T-helper 2 cell treated with Interferon-gamma antibody and Interleukin-4, amounts not matched to agents 100 ng/mL and 5 ng/mL, for 36 hours (primary cell): ENCODE measurements around the gene POLR2J. TPM values are rescaled to one million over a fixed set of nuclear protein-coding genes. Genes with fewer than 3 reads are reported as not detected.
"Not testable (repeated sequence)": the region's sequence is repeated elsewhere in the genome, so short reads cannot be mapped to it uniquely, and the experiment has no call there.

Source experiments
- intact Hi-C: fragments of 100-400 bp; cut with micrococcal nuclease; formaldehyde crosslinking; loops from one replicate; pipeline ENCODE4 v1.15.1; 2023
- total RNA-seq: library from RNA; stranded (reverse); gene quantifications from 2 replicates; pipeline ENCODE4 v1.2.3, GENCODE V29; 2022

POLR2J gene
- 51.7 and 53.4 TPM in 2 replicates for total RNA-seq

DNA sequence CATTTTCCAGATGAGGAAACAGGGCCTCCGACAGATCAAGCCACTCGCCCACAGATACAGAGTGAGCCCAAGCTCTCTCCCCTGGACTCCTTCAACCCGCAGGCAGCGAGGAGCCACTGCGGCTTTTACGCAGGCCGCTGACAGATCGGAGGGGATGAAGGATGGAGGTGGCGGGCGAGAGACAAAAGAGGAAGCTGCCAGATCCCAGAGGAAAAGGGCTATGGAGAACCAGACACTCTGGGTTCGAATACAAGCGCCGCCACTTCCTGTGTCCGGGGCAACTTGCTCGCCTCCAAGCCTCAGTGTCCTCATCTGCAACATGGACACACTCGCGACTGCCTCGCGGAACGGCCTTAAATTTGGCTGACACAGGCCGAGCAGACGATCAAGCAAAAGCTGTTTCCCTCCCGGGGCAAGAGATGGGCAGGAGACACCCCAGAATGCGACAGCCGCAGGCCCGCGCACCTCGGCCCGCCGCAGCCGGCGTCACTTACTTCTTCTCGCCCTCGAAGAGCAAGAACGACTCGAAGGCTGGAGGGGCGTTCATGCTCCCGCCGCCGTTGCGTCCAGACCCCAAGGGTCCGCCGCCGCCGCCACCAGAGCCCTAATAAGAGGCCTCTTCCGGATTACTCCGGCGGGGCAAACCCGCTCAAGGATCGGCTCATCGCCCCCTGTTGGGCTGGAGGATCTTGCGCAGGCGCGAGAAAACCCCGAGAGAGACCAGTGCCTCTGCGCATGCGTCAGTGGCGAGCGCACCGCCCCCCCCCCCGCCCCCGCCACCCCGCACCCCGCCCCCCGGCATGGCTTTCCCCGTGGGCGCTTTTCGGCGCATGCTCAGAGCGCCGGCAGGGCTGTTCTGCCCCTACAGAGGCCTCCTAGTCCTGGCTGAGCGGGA, at the start of gene POLR2J:
TSS of gene POLR2J (minus strand) at position 609 of the 895 bp plus-strand sequence. CDS start at position 547, 62 bp downstream.
- intact Hi-C loops = not testable (repeated sequence)

- intact Hi-C loops = not testable (repeated sequence)
Observed at GRCh38 chr7:102527822-102528793, 49.4 kb upstream of the POLR2J start.

GRCh38 chr7:102527182-102527581, 48.5 kb upstream of the POLR2J start:
- intact Hi-C loops = not testable (repeated sequence)

DNA sequence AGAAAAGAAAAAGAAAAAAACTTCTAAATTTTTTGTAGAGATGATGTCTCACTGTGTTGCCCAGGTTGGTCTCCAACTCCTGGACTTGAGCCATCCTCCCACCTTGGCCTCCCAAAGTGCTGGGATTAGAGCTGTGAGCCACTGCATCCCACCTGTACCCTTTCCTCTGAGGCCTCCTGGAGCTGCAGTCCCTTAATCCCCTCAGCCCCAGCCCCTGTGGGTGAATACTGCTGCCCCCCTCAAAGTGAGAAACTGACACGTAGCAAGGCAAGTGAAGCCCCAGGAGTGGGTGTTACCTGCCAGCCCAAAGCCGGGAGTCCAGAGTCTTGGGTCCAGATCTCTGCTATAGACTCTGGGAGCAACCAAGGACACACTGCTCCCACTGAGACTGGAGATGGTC, 46.1 kb upstream of the POLR2J start:
- intact Hi-C loops = not testable (repeated sequence)

- intact Hi-C loops = not testable (repeated sequence)
Observed at GRCh38 chr7:102520797-102521196, 42.1 kb upstream of the POLR2J start.

- intact Hi-C loops = not testable (repeated sequence)
Observed at GRCh38 chr7:102517550-102518147, 38.9 kb upstream of the POLR2J start, which contains the start of gene RASA4B. TSS of gene RASA4B (minus strand) at chr7:102517777. CDS start at chr7:102517710, 67 bp downstream.

GRCh38 chr7:102516951-102517350, 38.2 kb upstream of the POLR2J start:
- intact Hi-C loops = not testable (repeated sequence)

- intact Hi-C loops = not testable (repeated sequence)
Observed at GRCh38 chr7:102515889-102516288, 37.2 kb upstream of the POLR2J start.

- intact Hi-C loops = not testable (repeated sequence)
Observed at GRCh38 chr7:102514881-102515721, 36.4 kb upstream of the POLR2J start.

GRCh38 chr7:102512642-102513221, 34.0 kb upstream of the POLR2J start:
- intact Hi-C loops = not testable (repeated sequence)

- intact Hi-C loops = not testable (repeated sequence)
Observed at GRCh38 chr7:102511860-102512522, 33.3 kb upstream of the POLR2J start.

DNA sequence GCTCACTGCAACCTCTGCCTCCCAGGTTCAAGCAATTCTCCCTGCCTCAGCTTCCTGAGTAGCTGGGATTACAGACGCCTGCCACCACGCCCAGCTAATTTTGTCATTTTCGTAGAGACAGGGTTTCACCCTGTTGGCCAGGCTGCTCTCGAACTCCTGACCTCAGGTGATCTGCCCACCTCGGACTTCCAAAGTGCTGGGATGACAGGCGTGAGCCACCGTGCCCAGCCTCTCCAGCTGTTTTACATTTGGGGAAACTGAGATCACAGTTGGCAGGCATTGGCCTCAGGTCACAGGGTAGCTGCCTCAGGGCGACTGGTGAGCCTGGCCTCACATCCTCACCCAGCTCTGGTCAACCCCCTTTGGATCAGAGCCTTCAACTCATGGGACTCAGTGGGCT, 31.9 kb upstream of the POLR2J start:
- intact Hi-C loops = not testable (repeated sequence)

GRCh38 chr7:102507410-102508088, 28.8 kb upstream of the POLR2J start:
- intact Hi-C loops = not testable (repeated sequence)

GRCh38 chr7:102505298-102506185, 26.8 kb upstream of the POLR2J start:
- intact Hi-C loops = not testable (repeated sequence)

DNA sequence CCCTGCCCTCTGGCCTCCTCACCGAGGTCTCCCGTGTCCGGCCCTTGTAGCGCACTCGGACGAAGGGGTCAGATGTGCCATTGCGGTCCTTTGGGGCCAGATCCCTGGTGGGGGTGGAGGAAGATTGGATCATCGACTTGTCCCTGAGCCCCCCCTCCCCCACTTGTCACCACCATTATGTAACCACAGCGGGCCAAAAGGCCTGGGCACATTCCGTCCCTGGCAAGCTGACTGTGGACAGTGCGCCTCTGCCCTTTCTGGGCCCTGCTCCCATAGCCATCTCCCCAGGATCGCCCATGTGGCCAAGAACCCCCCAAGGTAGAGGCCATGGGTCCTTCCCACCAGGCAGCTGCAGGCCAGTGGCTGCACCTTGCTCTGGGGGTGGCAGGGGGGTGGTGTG, 24.4 kb upstream of the POLR2J start:
- intact Hi-C loops = not testable (repeated sequence)

- intact Hi-C loops = not testable (repeated sequence)
Observed at GRCh38 chr7:102498321-102498720, 19.6 kb upstream of the POLR2J start.

- intact Hi-C loops = not testable (repeated sequence)
Observed at GRCh38 chr7:102497308-102497707, 18.6 kb upstream of the POLR2J start.

- intact Hi-C loops = not testable (repeated sequence)
Observed at GRCh38 chr7:102496861-102497260, 18.1 kb upstream of the POLR2J start.
